Gastroesophageal sphincter (tissue), 4 donors: ENCODE measurements around the gene STEAP1B. TPM values are rescaled to one million over a fixed set of nuclear protein-coding genes. Genes with fewer than 3 reads are reported as not detected.
"Not testable (repeated sequence)": the region's sequence is repeated elsewhere in the genome, so short reads cannot be mapped to it uniquely, and the experiment has no call there.

Experiments used
- ATAC-seq: fragments of 150-250 bp; one replicate; pipeline ENCODE4 v1.9.1; 2016; ENCODE audit warnings: mild to moderate bottlenecking, moderate library complexity
- H3K27ac ChIP-seq, 4 donors: fragments of 200-600 bp; sonication (generic) in 3 of 4; 1 replicate in 3 of 4; 2 replicates in 1 of 4; pipeline ENCODE4 v1.5.1; 2016 to 2019
- H3K27me3 ChIP-seq: fragments of 200-600 bp; sonication (generic); one replicate; pipeline ENCODE4 v1.5.1; 2019
- H3K36me3 ChIP-seq, 2 donors: fragments of 200-600 bp; sonication (generic); one replicate each; pipeline ENCODE4 v1.5.1; 2019; ENCODE audit warnings: control low read depth in 1 of 2
- H3K4me1 ChIP-seq, 3 donors: fragments of 200-600 bp; sonication (generic); 1 replicate in 2 of 3; 2 replicates in 1 of 3; pipeline ENCODE4 v1.5.1; 2016 to 2019; ENCODE audit warnings: control low read depth in 2 of 3
- H3K4me3 ChIP-seq, 2 donors: fragments of 200-600 bp; sonication (generic); one replicate each; pipeline ENCODE4 v1.5.1; 2019; ENCODE audit warnings: mild to moderate bottlenecking in 1 of 2, moderate library complexity in 1 of 2
- H3K9me3 ChIP-seq, 3 donors: fragments of 200-600 bp; sonication (generic); one replicate each; pipeline ENCODE4 v1.5.1; 2017 to 2019; ENCODE audit warnings: control low read depth in 2 of 3
- EP300 ChIP-seq: sonication (generic); formaldehyde crosslinking; IDR thresholded peaks from one replicate; pipeline ENCODE4 v1.6.1; 2017; ENCODE audit warnings: antibody characterized with exemption, mild to moderate bottlenecking
- POLR2A ChIP-seq, 2 donors: fragments of 450-650 bp; IDR thresholded peaks; one replicate each; pipeline ENCODE4 v1.6.1; 2017; ENCODE audit warnings: antibody characterized with exemption in 2 of 2, mild to moderate bottlenecking in 2 of 2, moderate library complexity in 1 of 2
- POLR2AphosphoS5 ChIP-seq: sonication (generic); formaldehyde crosslinking; IDR thresholded peaks from one replicate; pipeline ENCODE4 v1.6.1; 2017; ENCODE audit warnings: antibody characterized with exemption
- WGBS, 2 donors: methylation state at CpG; one replicate each; pipeline ENCODE4 v1.1.5; 2018; ENCODE audit warnings: low coverage in 1 of 2; 5-methylcytosine and 5-hydroxymethylcytosine counted together
- total RNA-seq, 4 donors: library from RNA; depleted of rRNA; stranded (reverse); fragments of >200 nt; gene quantifications; one replicate each; pipeline ENCODE4 v1.1.0, GENCODE V29; 2016
- TF ChIP-seq, protein P1 (sequence below), 4 experiments: fragments of 200-600 bp in 2 of 4; fragments of 450-650 bp in 2 of 4; sonication (generic) in 1 of 4; IDR thresholded peaks; one replicate each; pipeline ENCODE4 v1.5.1; 2017 to 2019; ENCODE audit warnings: antibody characterized with exemption in 4 of 4, mild to moderate bottlenecking in 2 of 4, moderate library complexity in 2 of 4

The STEAP1B gene
- total RNA-seq, 4 donors from 2014 or later: 0.66 to 2.8 (median 0.67) TPM; not detected in 1

DNA sequence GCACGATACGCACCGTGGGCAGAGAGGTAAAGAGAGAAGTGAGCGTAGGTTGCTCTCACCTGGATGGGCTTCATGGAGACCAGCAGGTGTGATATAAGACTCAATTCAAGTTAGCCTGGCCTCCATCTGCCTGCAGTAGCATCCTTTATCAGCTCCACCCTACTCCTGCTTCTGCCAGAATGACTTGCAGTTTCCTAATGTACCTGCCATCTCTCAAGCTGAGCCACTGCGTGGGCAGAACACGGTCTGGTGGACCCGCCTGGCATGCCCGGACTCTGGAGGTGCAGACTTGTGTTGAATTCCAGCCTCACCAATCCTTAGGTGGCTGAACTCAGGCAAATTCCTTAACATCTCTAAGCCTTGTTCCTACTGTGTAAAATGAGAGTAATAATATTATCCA lies 64.3 kb downstream of the STEAP1B start:
- H3K36me3 ChIP-seq: no peaks in the 10 kb centered on the region
- H3K27ac ChIP-seq: no peak overlapping the region
- no peaks in the 10 kb centered on the region for H3K4me1 ChIP-seq
- 91 to 98% methylated on average over 6 of the region's 8 CpGs for WGBS, 2 donors
- no peak for ATAC-seq
- H3K4me3 ChIP-seq: no peak overlapping the region
- no peaks in the 10 kb centered on the region for H3K27me3 ChIP-seq
- peaks cover 0 to 4% (median 0%) of the 10 kb centered on the region in 3 donors for H3K9me3 ChIP-seq
- TF ChIP-seq EP300: no peak
- TF ChIP-seq, protein P1, sequence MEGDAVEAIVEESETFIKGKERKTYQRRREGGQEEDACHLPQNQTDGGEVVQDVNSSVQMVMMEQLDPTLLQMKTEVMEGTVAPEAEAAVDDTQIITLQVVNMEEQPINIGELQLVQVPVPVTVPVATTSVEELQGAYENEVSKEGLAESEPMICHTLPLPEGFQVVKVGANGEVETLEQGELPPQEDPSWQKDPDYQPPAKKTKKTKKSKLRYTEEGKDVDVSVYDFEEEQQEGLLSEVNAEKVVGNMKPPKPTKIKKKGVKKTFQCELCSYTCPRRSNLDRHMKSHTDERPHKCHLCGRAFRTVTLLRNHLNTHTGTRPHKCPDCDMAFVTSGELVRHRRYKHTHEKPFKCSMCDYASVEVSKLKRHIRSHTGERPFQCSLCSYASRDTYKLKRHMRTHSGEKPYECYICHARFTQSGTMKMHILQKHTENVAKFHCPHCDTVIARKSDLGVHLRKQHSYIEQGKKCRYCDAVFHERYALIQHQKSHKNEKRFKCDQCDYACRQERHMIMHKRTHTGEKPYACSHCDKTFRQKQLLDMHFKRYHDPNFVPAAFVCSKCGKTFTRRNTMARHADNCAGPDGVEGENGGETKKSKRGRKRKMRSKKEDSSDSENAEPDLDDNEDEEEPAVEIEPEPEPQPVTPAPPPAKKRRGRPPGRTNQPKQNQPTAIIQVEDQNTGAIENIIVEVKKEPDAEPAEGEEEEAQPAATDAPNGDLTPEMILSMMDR (IDR thresholded peaks at IDR 0.05): no peak
- no peak for TF ChIP-seq POLR2A (IDR thresholded peaks at IDR 0.05)
- TF ChIP-seq POLR2AphosphoS5: no peak

DNA sequence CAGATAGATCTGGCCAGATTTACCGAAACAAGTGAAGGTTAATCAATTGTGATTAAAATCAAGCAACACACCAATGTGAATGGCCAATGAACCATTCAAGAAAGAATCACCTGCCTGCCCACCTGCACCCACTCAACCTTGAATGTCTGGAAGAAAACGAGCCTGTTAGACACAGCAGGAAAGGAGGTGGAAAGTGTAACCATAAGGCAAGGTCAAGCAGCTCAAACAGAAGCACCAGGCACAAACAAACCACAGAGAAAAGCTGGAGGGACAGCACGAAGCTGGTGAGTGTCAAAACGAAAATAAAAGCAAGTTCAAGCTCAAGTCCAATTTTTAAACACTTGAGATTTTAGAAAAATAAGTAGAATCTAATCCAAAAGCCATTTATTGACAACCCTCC lies 64.9 kb downstream of the STEAP1B start:
- Histone ChIP-seq H3K9me3 (peaks cover 0 to 4% (median 0%) of the 10 kb centered on the region in 3 donors), H3K4me3 (no peak overlapping the region), H3K27me3 (no peaks in the 10 kb centered on the region), H3K4me1 (no peaks in the 10 kb centered on the region), H3K27ac (no peak overlapping the region), H3K36me3 (no peaks in the 10 kb centered on the region)
- WGBS, 2 donors: 70 to 75% methylated on average over 4 of the region's 4 CpGs
- ATAC-seq: no peak
- TF ChIP-seq, protein P1 (IDR thresholded peaks at IDR 0.05): no peak
- TF ChIP-seq POLR2A (IDR thresholded peaks at IDR 0.05): no peak
- TF ChIP-seq EP300: no peak

DNA sequence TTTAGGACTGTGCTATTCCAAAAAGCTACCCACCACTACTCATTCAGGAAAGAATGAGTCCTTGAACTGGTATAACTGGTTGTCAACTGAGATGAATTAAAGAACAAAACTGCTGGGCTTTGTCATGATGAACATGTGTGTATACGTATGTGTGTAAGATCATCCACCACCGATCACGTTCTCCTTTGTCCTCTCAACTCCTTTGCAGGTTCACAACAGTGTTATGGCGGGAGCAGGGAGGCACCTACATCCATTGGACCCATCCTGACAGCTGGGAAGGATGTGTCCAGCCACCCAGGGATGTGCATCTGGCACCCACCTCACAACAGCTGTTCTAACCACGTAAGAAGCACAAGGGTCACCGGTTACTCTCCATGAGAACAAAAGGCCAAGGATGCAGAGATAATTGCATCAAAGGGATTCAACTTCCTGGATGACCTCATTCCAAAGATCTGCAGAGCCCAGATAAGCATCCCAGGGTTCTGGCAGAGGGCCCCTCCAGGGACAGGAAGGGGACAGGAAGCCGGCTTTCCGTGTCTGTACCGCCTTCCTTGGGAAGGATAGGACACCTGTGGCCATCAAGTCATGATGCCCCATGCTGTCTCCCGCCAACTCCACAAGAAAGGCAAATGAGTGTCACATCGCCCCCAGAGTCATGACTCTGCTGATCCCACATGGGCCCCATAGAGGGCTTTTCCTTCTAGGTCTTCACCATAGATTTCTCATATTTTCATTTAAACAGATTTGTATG lies 66.1 kb downstream of the STEAP1B start:
- no peak overlapping the region for H3K4me3 ChIP-seq
- H3K4me1 ChIP-seq: no peaks in the 10 kb centered on the region
- H3K27me3 ChIP-seq: no peaks in the 10 kb centered on the region
- no peak overlapping the region for H3K27ac ChIP-seq
- peak; percentile 56 for ATAC-seq
- TF ChIP-seq EP300 (no peak), POLR2AphosphoS5 (no peak), POLR2A (IDR thresholded peaks at IDR 0.05) (no peak)
- TF ChIP-seq, protein P1 (IDR thresholded peaks at IDR 0.05): no peak
- 77% methylated on average over 8 of the region's 11 CpGs; no CpG with 5 or more reads in 1 of the 2 donors for WGBS, 2 donors
- peaks cover 0 to 4% (median 0%) of the 10 kb centered on the region in 3 donors for H3K9me3 ChIP-seq
- no peaks in the 10 kb centered on the region for H3K36me3 ChIP-seq

DNA sequence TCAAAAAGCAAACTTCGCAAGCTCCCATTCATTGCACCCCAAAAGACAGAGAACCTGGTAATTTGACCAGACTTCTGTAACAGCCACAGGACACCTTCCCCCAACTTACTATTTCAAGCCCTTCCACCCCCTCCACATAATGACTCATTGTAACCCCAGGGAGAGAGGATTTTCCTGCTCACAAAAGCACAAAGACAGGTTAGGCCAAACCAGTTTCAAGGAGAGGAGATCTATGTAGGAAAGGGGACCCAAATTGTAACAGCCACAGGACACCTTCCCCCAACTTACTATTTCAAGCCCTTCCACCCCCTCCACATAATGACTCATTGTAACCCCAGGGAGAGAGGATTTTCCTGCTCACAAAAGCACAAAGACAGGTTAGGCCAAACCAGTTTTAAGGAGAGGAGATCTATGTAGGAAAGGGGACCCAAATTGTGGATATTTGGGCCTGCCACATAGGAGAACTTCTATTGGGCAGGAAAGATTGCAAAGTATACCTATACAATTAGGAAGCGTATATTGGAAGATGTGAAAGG lies 66.8 kb downstream of the STEAP1B start:
- 72 to 100% methylated on average over 1 to 2 of the region's 2 CpGs for WGBS, 2 donors
- H3K4me3 ChIP-seq, H3K27ac ChIP-seq, H3K36me3 ChIP-seq, H3K9me3 ChIP-seq, H3K27me3 ChIP-seq, ATAC-seq, H3K4me1 ChIP-seq: not testable (repeated sequence)

DNA sequence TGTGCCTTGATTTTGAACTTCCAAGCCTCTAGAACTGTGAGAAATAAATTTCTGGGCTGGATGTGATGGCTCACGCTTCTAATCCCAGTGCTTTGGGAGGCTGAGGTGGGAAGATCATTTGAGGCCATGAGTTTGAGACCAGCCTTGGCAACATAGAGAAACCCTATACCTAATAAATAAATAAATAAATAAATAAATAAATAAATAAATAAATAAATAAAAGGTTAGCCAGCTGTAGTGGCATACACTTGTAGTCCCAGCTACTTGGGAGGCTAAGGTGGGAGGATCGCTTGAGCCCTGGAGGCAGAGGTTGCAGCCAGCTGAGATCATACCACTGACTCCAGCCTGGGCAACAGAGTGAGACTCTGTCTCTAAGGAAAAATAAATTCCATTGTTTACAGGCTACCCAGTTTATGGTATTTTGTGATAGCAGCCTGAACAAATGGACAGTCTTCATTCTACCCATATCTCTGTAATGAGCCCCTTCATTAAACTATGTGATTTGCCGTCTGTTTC lies 67.7 kb downstream of the STEAP1B start:
- 82 to 100% methylated on average over 2 to 3 of the region's 3 CpGs for WGBS, 2 donors
- H3K4me1 ChIP-seq: no peaks in the 10 kb centered on the region
- H3K27me3 ChIP-seq: no peaks in the 10 kb centered on the region
- H3K27ac ChIP-seq: no peak overlapping the region
- ATAC-seq: no peak
- no peaks in the 10 kb centered on the region for H3K9me3 ChIP-seq
- no peak overlapping the region for H3K4me3 ChIP-seq
- TF ChIP-seq POLR2AphosphoS5 (no peak), EP300 (no peak), POLR2A (IDR thresholded peaks at IDR 0.05) (no peak)
- TF ChIP-seq, protein P1 (IDR thresholded peaks at IDR 0.05): no peak
- H3K36me3 ChIP-seq: no peaks in the 10 kb centered on the region
